Omental fat pad (tissue), 4 donors: ENCODE data around the gene FEM1C. TPM values are rescaled to one million over a fixed set of nuclear protein-coding genes. Genes with fewer than 3 reads are reported as not detected.

Source experiments
- ATAC-seq: fragments of 150-250 bp; one replicate; pipeline ENCODE4 v1.9.1; 2016; ENCODE audit warnings: mild to moderate bottlenecking, moderate library complexity; ENCODE audit not compliant: low FRiP score
- DNase-seq: peaks from one replicate; pipeline ENCODE4 v3.0.0-alpha.2; 2019; ENCODE audit warnings: low spot score
- small RNA-seq: library from RNA; depleted of rRNA; stranded (forward); fragments of <200 nt; gene quantifications from one replicate; pipeline ENCODE3, GENCODE V24; 2016
- total RNA-seq, 4 donors: library from RNA; depleted of rRNA; stranded (reverse); fragments of >200 nt; gene quantifications; one replicate each; pipeline ENCODE4 v1.1.0, GENCODE V29; 2016
- TF ChIP-seq, protein P1 (sequence below), 3 donors: fragments of 450-650 bp; IDR thresholded peaks; one replicate each; pipeline ENCODE4 v1.5.1; 2016 to 2017; ENCODE audit warnings: antibody characterized with exemption in 3 of 3, mild to moderate bottlenecking in 3 of 3, moderate library complexity in 2 of 3

Gene FEM1C
- total RNA-seq, 4 donors from 2014 or later = 20.4 to 52.2 (median 28.5) TPM

DNA sequence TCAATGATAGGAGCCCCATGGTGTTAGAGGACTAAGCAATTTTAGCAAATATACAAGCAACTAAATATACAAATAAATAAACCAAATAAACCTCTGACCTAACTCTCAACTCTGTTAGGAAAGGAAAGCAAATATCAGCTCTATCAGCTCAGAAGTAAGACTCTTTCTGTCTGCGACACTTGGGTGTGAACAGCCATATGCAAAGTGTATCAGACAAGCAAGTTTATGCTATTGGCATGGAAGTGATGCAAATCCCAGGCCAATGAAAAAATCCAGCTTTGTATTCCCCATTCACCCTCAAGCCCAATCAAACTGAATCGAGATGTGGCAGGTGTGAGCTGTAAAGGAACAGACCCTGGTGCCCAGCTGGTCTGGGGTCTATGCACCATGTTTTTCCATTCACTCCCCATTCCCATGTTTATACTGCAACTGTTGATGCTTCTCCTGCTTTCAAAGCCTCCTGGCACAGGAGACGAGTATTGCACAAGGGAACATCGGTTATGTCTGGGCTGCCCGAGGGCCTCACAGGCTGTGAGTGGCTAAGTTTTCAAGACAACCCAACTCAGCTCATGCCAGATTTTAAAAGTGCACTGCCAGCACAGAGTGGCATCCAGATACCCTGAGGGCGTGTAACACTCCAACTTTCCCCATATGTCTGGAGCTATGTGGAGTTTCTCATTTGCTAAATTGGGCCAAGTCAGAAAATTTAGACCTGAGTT is 73.1 kb downstream of the FEM1C start:
- no peak for DNase-seq
- TF ChIP-seq, protein P1, sequence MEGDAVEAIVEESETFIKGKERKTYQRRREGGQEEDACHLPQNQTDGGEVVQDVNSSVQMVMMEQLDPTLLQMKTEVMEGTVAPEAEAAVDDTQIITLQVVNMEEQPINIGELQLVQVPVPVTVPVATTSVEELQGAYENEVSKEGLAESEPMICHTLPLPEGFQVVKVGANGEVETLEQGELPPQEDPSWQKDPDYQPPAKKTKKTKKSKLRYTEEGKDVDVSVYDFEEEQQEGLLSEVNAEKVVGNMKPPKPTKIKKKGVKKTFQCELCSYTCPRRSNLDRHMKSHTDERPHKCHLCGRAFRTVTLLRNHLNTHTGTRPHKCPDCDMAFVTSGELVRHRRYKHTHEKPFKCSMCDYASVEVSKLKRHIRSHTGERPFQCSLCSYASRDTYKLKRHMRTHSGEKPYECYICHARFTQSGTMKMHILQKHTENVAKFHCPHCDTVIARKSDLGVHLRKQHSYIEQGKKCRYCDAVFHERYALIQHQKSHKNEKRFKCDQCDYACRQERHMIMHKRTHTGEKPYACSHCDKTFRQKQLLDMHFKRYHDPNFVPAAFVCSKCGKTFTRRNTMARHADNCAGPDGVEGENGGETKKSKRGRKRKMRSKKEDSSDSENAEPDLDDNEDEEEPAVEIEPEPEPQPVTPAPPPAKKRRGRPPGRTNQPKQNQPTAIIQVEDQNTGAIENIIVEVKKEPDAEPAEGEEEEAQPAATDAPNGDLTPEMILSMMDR (IDR thresholded peaks at IDR 0.05) = no peak
- ATAC-seq = no peak

DNA sequence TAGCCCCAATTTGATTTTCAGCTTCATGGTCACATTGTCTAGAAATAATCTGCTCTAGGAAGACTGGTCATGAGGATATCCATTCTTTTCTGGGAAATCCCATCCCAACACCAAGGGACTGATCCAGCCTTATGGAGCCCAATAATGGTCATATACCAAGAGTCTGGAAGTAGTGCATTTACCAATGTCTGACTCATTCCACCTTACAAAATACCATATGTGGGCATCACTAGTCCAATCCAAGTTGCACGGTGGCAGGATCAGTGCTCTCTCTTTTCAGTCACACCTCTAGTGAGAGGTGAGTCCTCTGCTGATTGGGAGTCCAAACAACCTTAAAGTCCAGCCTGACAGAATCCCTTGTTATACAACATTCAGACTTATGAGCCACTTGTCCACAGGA is 73.7 kb downstream of the FEM1C start:
- TF ChIP-seq, protein P1 (IDR thresholded peaks at IDR 0.05) = no peak
- ATAC-seq = no peak
- DNase-seq = no peak

Small RNA genes lying within 50 kb of the gene (small RNA-seq; reads per million reads assigned to genes)
- gene AC008628.1 (not detected), gene AC008628.2 (not detected)

Other genes starting within 250 kb of the FEM1C start
- 1 to 10 TPM; 2.6 to 9.1 (median 5.4) TPM for gene CCDC112, start 248.1 kb downstream of the FEM1C start, total RNA-seq
- 1 to 10 TPM; 1.2 to 3.9 (median 1.7) TPM for gene TICAM2, start 57.7 kb upstream of the FEM1C start, total RNA-seq
- gene TMED7, start 81.3 kb upstream of the FEM1C start, total RNA-seq = 10 to 100 TPM; 73.1 to 88.5 (median 80.3) TPM